Mesenchymal stem cell (in vitro differentiated cells and primary cell): ENCODE data around the gene CNTROB.

Experiments
- DNase-seq: peaks from one replicate; pipeline ENCODE4 v3.0.0-alpha.2; 2013
- H2AFZ ChIP-seq: one replicate; pipeline ENCODE4 v1.6.1; 2013; ENCODE audit warnings: low read depth, mild to moderate bottlenecking, control low read depth, inconsistent platforms, low read length, moderate library complexity
- H2AK5ac ChIP-seq: 2 replicates; pipeline ENCODE4 v1.6.1; 2013; ENCODE audit warnings: low read length, moderate library complexity, mild to moderate bottlenecking, inconsistent platforms; ENCODE audit not compliant: severe bottlenecking
- H2BK120ac ChIP-seq: one replicate; pipeline ENCODE4 v1.6.1; 2013; ENCODE audit warnings: low read depth, mild to moderate bottlenecking, inconsistent platforms, low read length, moderate library complexity
- H2BK12ac ChIP-seq, 2 experiments: one replicate each; pipeline ENCODE4 v1.6.1; 2013; ENCODE audit warnings: inconsistent platforms in 2 of 2, low read length in 2 of 2, mild to moderate bottlenecking in 2 of 2, moderate library complexity in 2 of 2, control low read depth in 1 of 2
- H2BK15ac ChIP-seq: one replicate; pipeline ENCODE4 v1.6.1; 2013; ENCODE audit warnings: mild to moderate bottlenecking, low read depth, inconsistent platforms; ENCODE audit not compliant: poor library complexity, severe bottlenecking
- H2BK5ac ChIP-seq: 2 replicates; pipeline ENCODE4 v1.6.1; 2013; ENCODE audit warnings: low read depth, mild to moderate bottlenecking, low read length, control low read depth, inconsistent platforms; ENCODE audit not compliant: poor library complexity, severe bottlenecking
- H3K14ac ChIP-seq, 2 experiments: one replicate each; pipeline ENCODE4 v1.6.1; 2013; ENCODE audit warnings: inconsistent platforms in 2 of 2, low read length in 2 of 2, control low read depth in 1 of 2, mild to moderate bottlenecking in 1 of 2, moderate library complexity in 1 of 2
- H3K18ac ChIP-seq, 2 experiments: one replicate each; pipeline ENCODE4 v1.6.1; 2013; ENCODE audit warnings: inconsistent platforms in 2 of 2, low read length in 2 of 2, control low read depth in 1 of 2, low read depth in 1 of 2, mild to moderate bottlenecking in 1 of 2
- H3K23ac ChIP-seq, 2 experiments: one replicate each; pipeline ENCODE4 v1.6.1; 2013; ENCODE audit warnings: inconsistent platforms in 2 of 2, low read length in 2 of 2, mild to moderate bottlenecking in 2 of 2, moderate library complexity in 2 of 2, control low read depth in 1 of 2
- H3K27ac ChIP-seq: 2 replicates; pipeline ENCODE4 v1.5.1; 2013; ENCODE audit warnings: mild to moderate bottlenecking, moderate library complexity, low read length, control low read depth, inconsistent platforms; ENCODE audit not compliant: poor library complexity, severe bottlenecking
- H3K27me3 ChIP-seq, 2 experiments: 2 replicates each; pipeline versions ENCODE4 v1.6.1 to v1.7.0; 2013; ENCODE audit warnings: low read length in 2 of 2, mild to moderate bottlenecking in 2 of 2, moderate library complexity in 2 of 2, control low read depth in 1 of 2, inconsistent platforms in 1 of 2; ENCODE audit not compliant: control insufficient read depth in 1 of 2, insufficient read depth in 1 of 2
- H3K36me3 ChIP-seq, 2 experiments: 2 replicates each; pipeline versions ENCODE4 v1.6.1 to v1.7.0; 2013; ENCODE audit warnings: low read length in 2 of 2, control low read depth in 1 of 2, inconsistent platforms in 1 of 2, low read depth in 1 of 2, mild to moderate bottlenecking in 1 of 2; ENCODE audit not compliant: insufficient read depth in 2 of 2, control insufficient read depth in 1 of 2
- H3K4ac ChIP-seq, 2 experiments: one replicate each; pipeline ENCODE4 v1.6.1; 2013; ENCODE audit warnings: inconsistent platforms in 2 of 2, low read length in 2 of 2, mild to moderate bottlenecking in 2 of 2, moderate library complexity in 2 of 2, control low read depth in 1 of 2, low read depth in 1 of 2
- H3K4me1 ChIP-seq: 2 replicates; pipeline ENCODE4 v1.6.1; 2013; ENCODE audit warnings: low read depth, low read length, control low read depth; ENCODE audit not compliant: control insufficient read depth, insufficient read depth
- H3K4me2 ChIP-seq: 2 replicates; pipeline ENCODE4 v1.6.1; 2013; ENCODE audit warnings: low read length, mild to moderate bottlenecking, inconsistent platforms; ENCODE audit not compliant: poor library complexity, severe bottlenecking
- H3K4me3 ChIP-seq, 2 experiments: 2 replicates each; pipeline versions ENCODE4 v1.5.1 to v1.7.0; 2013; ENCODE audit warnings: low read length in 2 of 2, mild to moderate bottlenecking in 2 of 2, control low read depth in 1 of 2, low read depth in 1 of 2; ENCODE audit not compliant: insufficient read depth in 1 of 2
- H3K79me1 ChIP-seq: replicated peaks from 2 replicates; pipeline ENCODE4 v1.6.1; 2013; ENCODE audit warnings: mild to moderate bottlenecking, control low read depth, low read length, inconsistent platforms; ENCODE audit not compliant: poor library complexity, severe bottlenecking
- H3K9ac ChIP-seq: 2 replicates; pipeline ENCODE4 v1.7.0; 2013; ENCODE audit warnings: mild to moderate bottlenecking, low read length, moderate library complexity
- H3K9me3 ChIP-seq: 2 replicates; pipeline ENCODE4 v1.7.0; 2013; ENCODE audit warnings: mild to moderate bottlenecking, low read length; ENCODE audit not compliant: control insufficient read depth
- H4K8ac ChIP-seq: one replicate; pipeline ENCODE4 v1.6.1; 2013; ENCODE audit warnings: inconsistent platforms, mild to moderate bottlenecking, low read length, moderate library complexity
- H4K91ac ChIP-seq: one replicate; pipeline ENCODE4 v1.6.1; 2013; ENCODE audit warnings: mild to moderate bottlenecking, low read length, inconsistent platforms
- WGBS: methylation state at CpG from one replicate; pipeline ENCODE4 v1.1.7; 2013; ENCODE audit warnings: mixed read lengths; 5-methylcytosine and 5-hydroxymethylcytosine counted together

The CNTROB gene

DNA sequence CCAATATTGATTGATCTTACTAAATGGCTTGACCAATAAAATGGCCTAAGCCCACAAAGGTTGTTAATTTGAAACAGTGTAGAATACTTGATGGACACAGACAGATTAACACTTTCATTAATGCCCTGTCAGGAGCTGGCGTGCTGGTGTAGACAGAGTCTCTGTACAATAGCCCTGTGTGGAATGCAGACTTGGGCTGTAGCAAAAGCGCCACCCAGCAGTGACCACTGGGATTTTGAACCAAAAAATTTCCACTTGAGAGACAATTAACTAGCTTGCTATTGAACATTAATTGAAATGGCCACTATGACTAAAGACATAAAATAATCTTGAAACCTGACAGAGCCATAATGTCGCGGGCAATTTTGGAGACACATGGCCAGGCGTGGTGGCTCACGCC, 50.7 kb downstream of the CNTROB start:
- no peak for DNase-seq

GRCh38 chr17:7984904-7985303, 52.9 kb downstream of the CNTROB start:
- Histone ChIP-seq H4K8ac (no peak overlapping the region), H3K4me2 (no peak overlapping the region), H3K4me3 (no peak overlapping the region), H3K79me1 (no peaks in the 10 kb centered on the region), H2AFZ (no peak overlapping the region), H3K4me1 (peaks cover 4% of the 10 kb centered on the region), H3K9me3 (no peaks in the 10 kb centered on the region), H3K23ac (no peak overlapping the region), H2BK5ac (no peak overlapping the region), H3K18ac (no peak overlapping the region), H2BK120ac (no peak overlapping the region), H2BK15ac (no peak overlapping the region), H2BK12ac (no peak overlapping the region), H3K27me3 (peaks cover 0 to 35% of the 10 kb centered on the region in 2 experiments), H2AK5ac (no peak overlapping the region), H3K14ac (no peak overlapping the region), H3K4ac (no peak overlapping the region), H3K27ac (no peak overlapping the region), H4K91ac (no peak overlapping the region), H3K9ac (no peak overlapping the region), H3K36me3 (no peaks in the 10 kb centered on the region)
- 77% methylated on average over 9 of the region's 9 CpGs for WGBS
- DNase-seq: no peak

More for the DNA sequence above, 50.7 kb downstream of the CNTROB start:
- Histone ChIP-seq H2BK120ac (no peak overlapping the region), H3K4me3 (peak overlapping the region in 1 of 2 experiments; percentile 43), H3K4me1 (peaks cover 2% of the 10 kb centered on the region), H3K27ac (no peak overlapping the region), H2AFZ (no peak overlapping the region), H3K4me2 (no peak overlapping the region), H2AK5ac (no peak overlapping the region), H3K79me1 (no peaks in the 10 kb centered on the region), H3K4ac (no peak overlapping the region), H3K18ac (no peak overlapping the region), H2BK5ac (no peak overlapping the region), H3K27me3 (peaks cover 0 to 35% of the 10 kb centered on the region in 2 experiments), H3K9ac (peak overlapping the region; percentile 74), H4K8ac (no peak overlapping the region), H4K91ac (no peak overlapping the region), H3K14ac (no peak overlapping the region), H2BK12ac (no peak overlapping the region), H3K36me3 (no peaks in the 10 kb centered on the region), H3K9me3 (no peaks in the 10 kb centered on the region), H2BK15ac (no peak overlapping the region), H3K23ac (no peak overlapping the region)
- 89% methylated on average over 6 of the region's 6 CpGs for WGBS

DNA sequence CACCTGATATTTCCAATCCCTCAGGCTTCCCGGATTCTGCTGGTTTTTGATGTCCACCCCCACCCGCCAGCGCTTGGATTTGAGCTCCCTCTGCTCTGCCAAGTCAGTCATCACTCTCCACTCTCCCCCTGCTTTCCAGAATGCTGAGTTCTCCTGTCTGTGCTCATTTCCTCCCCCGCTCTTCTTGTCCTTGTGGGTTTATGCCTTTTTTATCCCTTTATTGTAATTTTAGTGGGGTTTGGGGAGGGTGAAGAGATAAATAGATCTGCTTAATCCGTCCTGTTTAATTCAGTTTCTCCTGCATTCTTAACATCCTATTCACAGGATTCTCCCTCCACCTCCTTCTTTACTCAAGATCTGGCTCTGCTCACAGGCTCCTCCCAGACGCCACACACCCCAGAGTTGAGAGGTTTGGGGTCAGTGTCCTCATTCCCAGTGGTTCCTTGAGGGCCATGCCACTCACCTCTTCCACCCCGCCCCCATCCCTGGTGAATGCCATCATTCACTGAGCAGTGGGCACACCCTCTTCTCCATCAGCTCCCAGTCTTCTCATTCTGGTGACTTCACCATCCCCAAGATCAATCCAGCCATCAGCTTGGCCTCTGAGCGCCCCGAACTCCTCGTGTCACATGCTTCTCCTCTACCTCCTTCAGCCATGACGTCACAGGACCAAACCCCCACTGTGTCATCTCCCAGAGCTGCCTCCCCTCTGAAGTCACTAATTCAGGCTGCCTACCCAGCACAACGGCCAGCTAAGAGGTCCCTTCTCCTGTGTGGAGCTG, 55.3 kb downstream of the CNTROB start:
- 68% methylated on average over 11 of the region's 12 CpGs for WGBS
- Histone ChIP-seq H3K18ac (no peak overlapping the region), H2BK120ac (no peak overlapping the region), H2BK12ac (no peak overlapping the region), H2BK15ac (no peak overlapping the region), H3K27ac (no peak overlapping the region), H3K4me3 (no peak overlapping the region), H3K9me3 (no peaks in the 10 kb centered on the region), H3K4me2 (no peak overlapping the region), H2BK5ac (no peak overlapping the region), H4K8ac (no peak overlapping the region), H3K9ac (peak overlapping the region; percentile 64), H2AFZ (no peak overlapping the region), H3K79me1 (no peaks in the 10 kb centered on the region), H3K27me3 (peaks cover 0 to 28% of the 10 kb centered on the region in 2 experiments), H3K4ac (no peak overlapping the region), H3K14ac (no peak overlapping the region), H3K36me3 (no peaks in the 10 kb centered on the region), H3K23ac (no peak overlapping the region), H3K4me1 (peaks cover 9% of the 10 kb centered on the region), H2AK5ac (no peak overlapping the region), H4K91ac (no peak overlapping the region)
- DNase-seq: no peak

DNA sequence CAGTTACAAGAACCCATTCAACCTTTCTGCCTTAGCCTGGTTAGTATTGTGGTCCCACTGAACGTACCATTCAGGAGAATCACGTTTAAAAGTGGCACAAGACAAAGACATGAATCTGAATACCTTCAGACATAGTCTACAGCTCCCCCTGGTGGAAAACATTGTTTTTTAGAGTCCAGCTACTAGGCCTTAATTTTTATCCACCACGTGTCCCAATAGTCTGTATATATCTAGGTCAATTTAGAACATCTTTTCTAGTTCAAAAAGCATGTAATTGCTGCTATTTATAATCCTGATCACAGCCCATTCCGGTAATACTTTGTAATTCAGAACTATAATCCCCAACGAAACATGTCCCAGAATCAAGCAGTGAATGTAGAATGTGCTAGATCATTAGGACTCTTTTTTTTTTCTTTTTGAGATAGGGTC, 56.8 kb downstream of the CNTROB start:
- WGBS: 43% methylated on average over 3 of the region's 5 CpGs
- Histone ChIP-seq H2AK5ac (no peak overlapping the region), H2BK12ac (no peak overlapping the region), H3K9me3 (no peaks in the 10 kb centered on the region), H3K14ac (no peak overlapping the region), H2BK5ac (no peak overlapping the region), H3K36me3 (no peaks in the 10 kb centered on the region), H3K4me2 (no peak overlapping the region), H3K4me3 (no peak overlapping the region), H3K23ac (no peak overlapping the region), H3K79me1 (no peaks in the 10 kb centered on the region), H3K18ac (no peak overlapping the region), H3K4me1 (peaks cover 9% of the 10 kb centered on the region), H4K91ac (no peak overlapping the region), H4K8ac (no peak overlapping the region), H3K27ac (no peak overlapping the region), H2BK15ac (no peak overlapping the region), H3K27me3 (peaks cover 5 to 25% of the 10 kb centered on the region in 2 experiments), H3K4ac (no peak overlapping the region), H3K9ac (peak overlapping the region; percentile 79), H2AFZ (no peak overlapping the region), H2BK120ac (no peak overlapping the region)
- peak; percentile 85 for DNase-seq
